Mucosa of descending colon (tissue), 3 donors: ENCODE data around the gene SMC1A. TPM values are rescaled to one million over a fixed set of nuclear protein-coding genes. Genes with fewer than 3 reads are reported as not detected.

Source experiments
- ATAC-seq: fragments of 200-7000 bp; cut with Tn5 transposase; one replicate; pipeline ENCODE4 v1.9.1; 2020; ENCODE audit warnings: mild to moderate bottlenecking, moderate library complexity
- DNase-seq, 3 donors: peaks; one replicate each; pipeline ENCODE4 v3.0.0-alpha.2; 2020
- H3K36me3 ChIP-seq: fragments of 200-600 bp; one replicate; pipeline ENCODE4 v1.8.0; 2021; ENCODE audit warnings: low read depth, mild to moderate bottlenecking
- H3K4me1 ChIP-seq: fragments of 200-600 bp; one replicate; pipeline ENCODE4 v1.8.0; 2021; ENCODE audit warnings: low read depth, mild to moderate bottlenecking
- H3K4me3 ChIP-seq: fragments of 200-600 bp; one replicate; pipeline ENCODE4 v1.8.0; 2021; ENCODE audit warnings: mild to moderate bottlenecking
- H3K9me3 ChIP-seq: fragments of 200-600 bp; one replicate; pipeline ENCODE4 v1.8.0; 2021; ENCODE audit warnings: mild to moderate bottlenecking
- CTCF ChIP-seq: fragments of 200-600 bp; IDR thresholded peaks from one replicate; pipeline ENCODE4 v1.8.0; 2022; ENCODE audit warnings: antibody characterized with exemption, mild to moderate bottlenecking
- intact Hi-C, 2 donors: fragments of 100-400 bp; cut with DNase I in 1 of 2; cut with micrococcal nuclease in 1 of 2; formaldehyde crosslinking; loops; one replicate each; pipeline versions ENCODE4 v1.11.0 to v1.11.1; 2022; cut with DNase I, micrococcal nuclease
- total RNA-seq, 3 donors: library from RNA; stranded (reverse); fragmentation: NEBNext Ultra II Directional in 2 of 3; extraction: Animal tissue kit (Norgen Biotek cat#: 25700) in 2 of 3; gene quantifications; one replicate each; pipeline versions ENCODE4 v1.2.1 to v1.2.4, GENCODE V29; 2021 to 2023
- donor health status: DM: no; HTN: no; CAD: no; lungs with moderate emphysema.
- donor health status: DM: no; HTN: no; CAD: no.
- donor health status: DM: no; HTN: yes; CAD: no.

Gene SMC1A
- total RNA-seq, 3 donors from 2014 or later = 48.2 to 75.0 (median 72.8) TPM

- ATAC-seq (peak; percentile 13), DNase-seq (no peak)
- H3K9me3 ChIP-seq = no peaks in the 10 kb centered on the region
- H3K36me3 ChIP-seq = no peaks in the 10 kb centered on the region
- no peaks in the 10 kb centered on the region for H3K4me1 ChIP-seq
- H3K4me3 ChIP-seq = no peak overlapping the region
- intact Hi-C loops = no loop called here
- TF ChIP-seq CTCF = no peak
These were observed 60.0 kb downstream of the SMC1A start for GRCh38 chrX:53362449-53362848.

GRCh38 chrX:53357799-53358530 lies 64.5 kb downstream of the SMC1A start:
- intact Hi-C loops = no loop called here
- no peak for DNase-seq
- Histone ChIP-seq H3K36me3 (no peaks in the 10 kb centered on the region), H3K4me1 (no peaks in the 10 kb centered on the region), H3K9me3 (no peaks in the 10 kb centered on the region), H3K4me3 (no peak overlapping the region)
- no peak for TF ChIP-seq CTCF
- no peak for ATAC-seq

GRCh38 chrX:53356186-53356585 lies 66.3 kb downstream of the SMC1A start:
- DNase-seq (no peak), ATAC-seq (no peak)
- intact Hi-C loops = no loop called here
- TF ChIP-seq CTCF = no peak
- no peaks in the 10 kb centered on the region for H3K36me3 ChIP-seq
- H3K4me1 ChIP-seq = no peaks in the 10 kb centered on the region
- H3K9me3 ChIP-seq = no peaks in the 10 kb centered on the region
- no peak overlapping the region for H3K4me3 ChIP-seq

DNA sequence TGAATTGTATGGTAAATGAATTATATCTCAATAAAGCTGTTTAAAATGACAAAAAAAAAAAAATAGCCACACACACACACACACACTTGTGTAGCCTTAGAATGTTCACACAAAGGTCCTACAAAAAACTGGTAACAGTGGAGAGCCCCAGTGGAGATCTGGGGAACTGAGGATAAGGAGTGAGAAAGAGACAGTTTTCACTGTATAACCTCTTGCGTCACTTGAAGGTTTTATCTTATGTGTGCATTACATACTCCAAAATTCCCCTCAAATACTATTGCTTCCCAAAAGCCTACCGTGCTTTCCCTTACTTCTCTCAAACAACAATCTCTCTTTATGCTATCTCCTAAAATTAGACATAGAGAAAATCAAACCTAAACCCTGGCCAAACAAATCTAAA lies 67.8 kb downstream of the SMC1A start:
- Histone ChIP-seq H3K36me3 (no peaks in the 10 kb centered on the region), H3K9me3 (no peaks in the 10 kb centered on the region), H3K4me3 (no peak overlapping the region), H3K4me1 (no peaks in the 10 kb centered on the region)
- no peak for DNase-seq
- TF ChIP-seq CTCF = no peak
- ATAC-seq = no peak
- intact Hi-C loops = no loop called here

GRCh38 chrX:53347948-53348347 lies 74.5 kb downstream of the SMC1A start:
- Histone ChIP-seq H3K4me1 (no peaks in the 10 kb centered on the region), H3K4me3 (no peak overlapping the region), H3K9me3 (no peaks in the 10 kb centered on the region), H3K36me3 (no peaks in the 10 kb centered on the region)
- no peak for TF ChIP-seq CTCF
- DNase-seq (no peak), ATAC-seq (no peak)
- intact Hi-C loops = no loop called here
